GM23338 (cell line): ENCODE data around the gene HIVEP3.

Source experiments
- CREB1 ChIP-seq: fragments of 250-450 bp; sonication (Bioruptor Pico); IDR thresholded peaks from 2 replicates; pipeline ENCODE4 v1.5.0; 2020; ENCODE audit warnings: low read depth, mild to moderate bottlenecking, moderate library complexity
- EZH2 ChIP-seq: fragments of 200-600 bp; sonication (generic); IDR thresholded peaks from one replicate; pipeline ENCODE4 v1.8.0; 2017; ENCODE audit warnings: antibody characterized with exemption, mild to moderate bottlenecking, low read depth; ENCODE audit not compliant: unreplicated experiment
- EZH2phosphoT487 ChIP-seq: fragments of 200-600 bp; sonication (generic); IDR thresholded peaks from one replicate; pipeline ENCODE4 v1.8.1; 2018; ENCODE audit warnings: antibody characterized with exemption; ENCODE audit not compliant: unreplicated experiment
- JUNB ChIP-seq: IDR thresholded peaks from one replicate; pipeline ENCODE4 v1.6.1; 2016; ENCODE audit warnings: antibody characterized with exemption; ENCODE audit not compliant: unreplicated experiment
- POLR2AphosphoS5 ChIP-seq: IDR thresholded peaks from 2 replicates; pipeline ENCODE4 v1.6.1; 2016; ENCODE audit warnings: antibody characterized with exemption, low read depth
- ZNF114 ChIP-seq: fragments of 250-450 bp; sonication (Bioruptor Pico); IDR thresholded peaks from 2 replicates; pipeline ENCODE4 v1.5.0; 2020; ENCODE audit warnings: mild to moderate bottlenecking, moderate library complexity
- ZNF331 ChIP-seq: fragments of 250-450 bp; sonication (Bioruptor Pico); IDR thresholded peaks from 2 replicates; pipeline ENCODE4 v1.5.0; 2020; ENCODE audit warnings: low read depth, mild to moderate bottlenecking, moderate library complexity
- TF ChIP-seq, protein P1 (sequence below), 2 experiments: fragments of 200-600 bp in 1 of 2; sonication (generic) in 1 of 2; conservative IDR thresholded peaks; 2 replicates each; pipeline versions ENCODE4 v1.5.1 to v1.6.1; 2016 to 2017; ENCODE audit warnings: antibody characterized with exemption in 2 of 2, low read depth in 2 of 2, mild to moderate bottlenecking in 2 of 2, moderate library complexity in 1 of 2
- TF ChIP-seq, protein P2 (sequence below): IDR thresholded peaks from one replicate; pipeline ENCODE4 v1.6.1; 2018; ENCODE audit warnings: antibody characterized with exemption; ENCODE audit not compliant: unreplicated experiment
- TF ChIP-seq, protein P3 (sequence below): IDR thresholded peaks from 2 replicates; pipeline ENCODE4 v1.6.1; 2016; ENCODE audit warnings: antibody characterized with exemption

DNA sequence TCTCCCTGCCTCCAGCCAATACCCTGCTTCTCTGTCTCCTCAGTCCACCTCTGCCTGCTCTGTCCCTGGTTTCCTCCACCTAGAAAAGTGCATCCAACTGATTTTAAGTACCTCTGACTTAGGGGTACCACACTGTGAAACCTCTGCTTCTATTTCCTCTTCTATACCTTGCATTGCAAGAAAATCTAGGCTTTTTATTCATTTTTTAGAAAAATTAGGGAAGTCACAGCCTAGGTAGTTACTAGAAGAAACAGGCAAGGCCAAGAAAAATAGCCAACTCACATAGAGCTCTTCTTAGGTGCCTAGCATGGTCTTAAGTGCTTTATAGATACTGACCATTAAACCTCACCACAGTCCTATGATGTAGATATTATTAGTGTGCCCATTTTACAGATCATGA, 39.1 kb downstream of the HIVEP3 start:
- TF ChIP-seq EZH2phosphoT487: no peak
- TF ChIP-seq, protein P1, sequence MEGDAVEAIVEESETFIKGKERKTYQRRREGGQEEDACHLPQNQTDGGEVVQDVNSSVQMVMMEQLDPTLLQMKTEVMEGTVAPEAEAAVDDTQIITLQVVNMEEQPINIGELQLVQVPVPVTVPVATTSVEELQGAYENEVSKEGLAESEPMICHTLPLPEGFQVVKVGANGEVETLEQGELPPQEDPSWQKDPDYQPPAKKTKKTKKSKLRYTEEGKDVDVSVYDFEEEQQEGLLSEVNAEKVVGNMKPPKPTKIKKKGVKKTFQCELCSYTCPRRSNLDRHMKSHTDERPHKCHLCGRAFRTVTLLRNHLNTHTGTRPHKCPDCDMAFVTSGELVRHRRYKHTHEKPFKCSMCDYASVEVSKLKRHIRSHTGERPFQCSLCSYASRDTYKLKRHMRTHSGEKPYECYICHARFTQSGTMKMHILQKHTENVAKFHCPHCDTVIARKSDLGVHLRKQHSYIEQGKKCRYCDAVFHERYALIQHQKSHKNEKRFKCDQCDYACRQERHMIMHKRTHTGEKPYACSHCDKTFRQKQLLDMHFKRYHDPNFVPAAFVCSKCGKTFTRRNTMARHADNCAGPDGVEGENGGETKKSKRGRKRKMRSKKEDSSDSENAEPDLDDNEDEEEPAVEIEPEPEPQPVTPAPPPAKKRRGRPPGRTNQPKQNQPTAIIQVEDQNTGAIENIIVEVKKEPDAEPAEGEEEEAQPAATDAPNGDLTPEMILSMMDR (conservative IDR thresholded peaks at IDR 0.05; ENCODE audit: low read depth in 2 of 2): no peak
- no peak for TF ChIP-seq POLR2AphosphoS5
- TF ChIP-seq EZH2: no peak
- TF ChIP-seq, protein P2, sequence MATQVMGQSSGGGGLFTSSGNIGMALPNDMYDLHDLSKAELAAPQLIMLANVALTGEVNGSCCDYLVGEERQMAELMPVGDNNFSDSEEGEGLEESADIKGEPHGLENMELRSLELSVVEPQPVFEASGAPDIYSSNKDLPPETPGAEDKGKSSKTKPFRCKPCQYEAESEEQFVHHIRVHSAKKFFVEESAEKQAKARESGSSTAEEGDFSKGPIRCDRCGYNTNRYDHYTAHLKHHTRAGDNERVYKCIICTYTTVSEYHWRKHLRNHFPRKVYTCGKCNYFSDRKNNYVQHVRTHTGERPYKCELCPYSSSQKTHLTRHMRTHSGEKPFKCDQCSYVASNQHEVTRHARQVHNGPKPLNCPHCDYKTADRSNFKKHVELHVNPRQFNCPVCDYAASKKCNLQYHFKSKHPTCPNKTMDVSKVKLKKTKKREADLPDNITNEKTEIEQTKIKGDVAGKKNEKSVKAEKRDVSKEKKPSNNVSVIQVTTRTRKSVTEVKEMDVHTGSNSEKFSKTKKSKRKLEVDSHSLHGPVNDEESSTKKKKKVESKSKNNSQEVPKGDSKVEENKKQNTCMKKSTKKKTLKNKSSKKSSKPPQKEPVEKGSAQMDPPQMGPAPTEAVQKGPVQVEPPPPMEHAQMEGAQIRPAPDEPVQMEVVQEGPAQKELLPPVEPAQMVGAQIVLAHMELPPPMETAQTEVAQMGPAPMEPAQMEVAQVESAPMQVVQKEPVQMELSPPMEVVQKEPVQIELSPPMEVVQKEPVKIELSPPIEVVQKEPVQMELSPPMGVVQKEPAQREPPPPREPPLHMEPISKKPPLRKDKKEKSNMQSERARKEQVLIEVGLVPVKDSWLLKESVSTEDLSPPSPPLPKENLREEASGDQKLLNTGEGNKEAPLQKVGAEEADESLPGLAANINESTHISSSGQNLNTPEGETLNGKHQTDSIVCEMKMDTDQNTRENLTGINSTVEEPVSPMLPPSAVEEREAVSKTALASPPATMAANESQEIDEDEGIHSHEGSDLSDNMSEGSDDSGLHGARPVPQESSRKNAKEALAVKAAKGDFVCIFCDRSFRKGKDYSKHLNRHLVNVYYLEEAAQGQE: no peak
- no peak for TF ChIP-seq JUNB
- no peak for TF ChIP-seq CREB1 (CRISPR knock-in tag)
- no peak for TF ChIP-seq ZNF331 (CRISPR knock-in tag)
- TF ChIP-seq, protein P3, sequence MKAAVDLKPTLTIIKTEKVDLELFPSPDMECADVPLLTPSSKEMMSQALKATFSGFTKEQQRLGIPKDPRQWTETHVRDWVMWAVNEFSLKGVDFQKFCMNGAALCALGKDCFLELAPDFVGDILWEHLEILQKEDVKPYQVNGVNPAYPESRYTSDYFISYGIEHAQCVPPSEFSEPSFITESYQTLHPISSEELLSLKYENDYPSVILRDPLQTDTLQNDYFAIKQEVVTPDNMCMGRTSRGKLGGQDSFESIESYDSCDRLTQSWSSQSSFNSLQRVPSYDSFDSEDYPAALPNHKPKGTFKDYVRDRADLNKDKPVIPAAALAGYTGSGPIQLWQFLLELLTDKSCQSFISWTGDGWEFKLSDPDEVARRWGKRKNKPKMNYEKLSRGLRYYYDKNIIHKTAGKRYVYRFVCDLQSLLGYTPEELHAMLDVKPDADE: no peak
- no peak for TF ChIP-seq ZNF114 (CRISPR knock-in tag)
